GM12872 (cell line): ENCODE results near the gene PRLR.

ENCODE experiments used
- TF ChIP-seq, protein P1 (sequence below): IDR thresholded peaks from 3 replicates; pipeline ENCODE4 v1.5.1; 2011; ENCODE audit warnings: low read depth, mild to moderate bottlenecking, low read length, moderate library complexity; ENCODE audit not compliant: insufficient read depth

Gene PRLR

DNA sequence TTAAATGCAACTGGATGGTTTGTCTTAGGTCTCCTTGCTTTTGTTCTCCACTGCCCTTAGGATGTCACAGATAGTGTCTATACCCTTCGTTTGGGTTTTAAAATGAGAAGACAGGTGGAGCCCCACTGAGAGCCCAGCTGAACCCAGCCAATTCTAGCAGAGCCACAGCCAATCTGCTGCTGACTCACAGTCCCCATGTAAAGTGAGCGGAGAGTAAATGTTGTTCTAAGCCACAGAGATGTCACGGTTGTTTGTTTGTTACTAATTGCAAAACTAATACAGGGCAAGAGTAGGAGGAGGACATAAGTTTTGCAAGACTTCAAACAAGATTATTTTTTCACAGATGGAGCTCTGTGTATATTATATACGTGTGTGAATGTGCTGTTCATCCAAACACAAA, 132.1 kb downstream of the PRLR start:
- TF ChIP-seq, protein P1, sequence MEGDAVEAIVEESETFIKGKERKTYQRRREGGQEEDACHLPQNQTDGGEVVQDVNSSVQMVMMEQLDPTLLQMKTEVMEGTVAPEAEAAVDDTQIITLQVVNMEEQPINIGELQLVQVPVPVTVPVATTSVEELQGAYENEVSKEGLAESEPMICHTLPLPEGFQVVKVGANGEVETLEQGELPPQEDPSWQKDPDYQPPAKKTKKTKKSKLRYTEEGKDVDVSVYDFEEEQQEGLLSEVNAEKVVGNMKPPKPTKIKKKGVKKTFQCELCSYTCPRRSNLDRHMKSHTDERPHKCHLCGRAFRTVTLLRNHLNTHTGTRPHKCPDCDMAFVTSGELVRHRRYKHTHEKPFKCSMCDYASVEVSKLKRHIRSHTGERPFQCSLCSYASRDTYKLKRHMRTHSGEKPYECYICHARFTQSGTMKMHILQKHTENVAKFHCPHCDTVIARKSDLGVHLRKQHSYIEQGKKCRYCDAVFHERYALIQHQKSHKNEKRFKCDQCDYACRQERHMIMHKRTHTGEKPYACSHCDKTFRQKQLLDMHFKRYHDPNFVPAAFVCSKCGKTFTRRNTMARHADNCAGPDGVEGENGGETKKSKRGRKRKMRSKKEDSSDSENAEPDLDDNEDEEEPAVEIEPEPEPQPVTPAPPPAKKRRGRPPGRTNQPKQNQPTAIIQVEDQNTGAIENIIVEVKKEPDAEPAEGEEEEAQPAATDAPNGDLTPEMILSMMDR = no peak

DNA sequence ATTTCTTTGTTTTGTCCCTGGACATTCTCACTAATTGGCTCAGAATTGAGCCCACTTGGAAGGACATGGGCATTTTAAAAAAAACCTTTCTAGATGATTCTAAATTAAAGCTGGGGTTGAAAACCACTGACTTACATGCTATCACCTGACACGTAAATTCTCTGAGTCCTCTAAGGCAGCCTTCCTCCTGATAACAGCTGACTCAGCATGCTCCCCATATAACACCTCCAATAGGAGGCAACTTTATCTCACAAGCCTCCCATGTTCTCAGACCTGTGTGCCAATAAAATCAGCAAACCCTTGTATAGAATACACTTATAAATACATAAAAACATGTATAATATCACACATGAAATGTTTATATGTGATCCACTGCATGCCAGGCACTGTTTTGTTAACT, 133.4 kb downstream of the PRLR start:
- TF ChIP-seq, protein P1 = no peak

DNA sequence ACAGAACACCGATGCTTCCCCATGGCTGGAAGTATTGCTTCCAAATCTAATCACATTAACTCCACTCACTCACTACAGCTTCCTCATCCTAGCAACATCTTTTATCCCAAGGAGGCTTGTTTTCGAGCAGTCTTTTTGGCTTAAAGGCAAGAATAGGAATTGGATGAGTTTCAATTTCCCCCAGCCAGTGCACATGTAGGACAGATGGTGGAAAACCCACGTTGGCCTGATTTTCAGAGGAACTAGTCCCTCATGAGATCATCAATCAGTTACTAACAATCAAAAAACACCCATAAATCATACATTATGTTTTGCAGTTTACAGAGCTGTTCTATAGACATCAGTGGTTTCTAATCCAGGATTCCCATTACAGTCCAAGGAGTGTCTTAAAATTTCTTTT, 134.1 kb downstream of the PRLR start:
- TF ChIP-seq, protein P1 = no peak

DNA sequence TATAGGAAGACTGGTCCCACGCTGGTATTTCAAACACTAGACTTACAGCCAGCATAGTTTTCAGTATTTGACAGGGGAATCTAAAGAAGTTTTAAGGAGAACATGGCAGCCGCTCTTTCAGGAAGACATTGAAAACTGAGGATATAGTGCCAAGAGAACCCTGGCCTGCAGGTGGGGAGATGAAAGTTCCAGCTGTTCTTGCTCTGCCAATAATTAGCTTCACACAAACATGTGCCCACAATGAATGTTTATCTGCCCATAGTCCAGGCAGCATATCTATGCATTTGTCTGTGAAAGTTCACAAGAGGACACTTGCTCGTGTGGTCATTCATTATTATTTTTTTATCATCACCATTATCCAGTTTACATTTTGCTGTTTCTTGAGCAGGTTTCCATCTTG, 134.9 kb downstream of the PRLR start:
- TF ChIP-seq, protein P1 = no peak

DNA sequence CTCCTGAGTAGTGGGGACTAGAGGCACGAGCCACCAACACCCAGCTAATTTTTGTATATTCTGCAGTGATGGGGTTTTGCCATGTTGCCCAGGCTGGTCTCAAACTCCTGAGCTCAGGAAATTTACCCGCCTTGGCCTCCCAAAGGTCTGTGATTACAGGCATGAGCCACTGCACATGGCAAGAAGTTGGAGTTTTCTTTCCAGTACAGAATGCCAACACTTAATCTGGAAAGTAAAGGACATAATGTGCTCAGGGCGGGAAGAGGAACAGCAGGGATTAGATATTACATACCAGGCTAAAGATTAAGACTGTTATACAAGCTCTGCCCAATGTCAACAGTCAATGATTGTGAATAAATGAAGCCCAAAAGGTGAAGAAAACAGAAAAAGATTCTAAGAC, 135.3 kb downstream of the PRLR start:
- TF ChIP-seq, protein P1 = no peak

DNA sequence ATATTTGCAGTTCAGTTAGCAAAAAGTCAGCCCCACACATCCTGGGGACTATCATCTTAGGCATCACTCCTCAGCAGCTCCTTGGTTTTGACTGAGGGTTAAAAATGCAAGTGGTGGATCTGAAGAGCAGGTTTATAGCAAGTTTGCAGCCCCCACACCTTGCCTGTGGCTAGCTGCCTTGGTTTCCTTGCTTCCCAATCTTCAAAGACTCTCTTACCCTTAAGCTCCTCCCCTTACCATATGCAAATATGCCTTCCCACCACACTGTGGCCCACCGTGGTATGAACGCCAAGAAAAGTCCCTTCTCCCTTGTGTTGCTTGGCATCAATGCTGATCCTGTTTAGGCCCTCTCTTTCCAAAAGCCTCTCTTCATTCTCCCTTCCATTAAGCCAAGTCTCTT, 137.6 kb downstream of the PRLR start:
- TF ChIP-seq, protein P1 = no peak

DNA sequence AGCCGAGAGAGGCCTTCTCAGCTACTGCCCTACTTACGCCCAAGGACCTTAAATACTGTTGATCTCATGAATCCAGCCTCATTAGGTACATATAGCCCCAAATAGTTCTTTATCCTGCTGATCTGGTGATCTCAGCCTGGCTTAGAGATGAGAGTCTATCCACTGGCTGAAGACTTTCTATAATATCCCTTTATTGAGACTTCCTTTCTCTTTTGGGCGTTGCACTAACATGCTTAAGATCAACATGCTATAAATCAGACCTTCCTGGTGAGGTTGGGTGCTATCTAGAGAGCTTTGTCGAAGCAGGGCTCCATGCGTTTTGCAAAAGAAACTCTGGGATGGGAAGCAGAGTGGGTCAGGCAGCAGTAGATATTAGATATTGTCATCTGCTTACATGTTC, 138.6 kb downstream of the PRLR start:
- TF ChIP-seq, protein P1 = no peak
